Measurements from ENCODE around the gene EFCAB8. TPM values are rescaled to one million over a fixed set of nuclear protein-coding genes. Genes with fewer than 3 reads are reported as not detected.
A peak's percentile ranks its signal among the peaks of the same experiment; 100 is the strongest.

Gene EFCAB8
- total and polyA plus RNA-seq, 11 donors: 0.03 to 0.29 (median 0.08) TPM; not detected in 8

DNA sequence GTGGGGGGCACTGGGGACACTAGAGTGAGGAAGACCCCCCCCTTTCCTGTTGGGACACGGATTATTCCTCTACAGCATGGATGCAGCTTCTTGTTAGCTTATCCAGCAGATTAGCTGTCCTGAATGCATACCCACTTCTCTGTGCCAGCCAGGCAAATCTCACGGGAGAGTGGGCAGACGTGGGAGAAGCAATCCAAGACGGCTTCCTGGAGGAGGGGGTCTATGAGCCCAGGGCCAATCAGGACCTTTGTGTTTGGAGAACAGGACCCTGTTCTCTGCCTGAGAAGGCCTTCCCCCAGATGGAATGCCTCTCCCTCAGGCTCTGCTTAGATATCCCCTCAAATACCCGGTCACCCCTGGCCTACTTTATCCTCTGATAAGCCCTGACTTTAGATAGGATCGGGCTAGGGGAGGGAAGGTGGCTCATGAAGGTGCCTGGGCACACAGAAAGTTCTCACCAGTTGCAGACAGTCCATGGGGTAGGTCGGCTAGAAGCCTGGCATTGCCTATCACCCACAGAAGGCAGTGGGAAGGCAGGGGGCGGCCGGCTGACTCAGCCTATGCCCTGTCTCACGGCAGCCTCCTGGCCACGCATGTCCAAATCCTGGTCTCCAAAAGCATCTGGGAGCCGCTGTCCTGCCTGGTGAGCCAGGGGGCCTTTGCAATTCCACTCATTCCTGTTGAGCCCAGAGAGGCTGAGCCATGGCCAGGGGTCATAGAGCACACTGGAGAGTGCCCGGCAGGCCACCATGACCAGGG lies 110.8 kb downstream of the EFCAB8 start:
- DNase-seq (peak in 1 of 5 donors; percentile 2), ATAC-seq (peak in 1 of 4 donors; percentile 23)
- TF ChIP-seq, protein P1, sequence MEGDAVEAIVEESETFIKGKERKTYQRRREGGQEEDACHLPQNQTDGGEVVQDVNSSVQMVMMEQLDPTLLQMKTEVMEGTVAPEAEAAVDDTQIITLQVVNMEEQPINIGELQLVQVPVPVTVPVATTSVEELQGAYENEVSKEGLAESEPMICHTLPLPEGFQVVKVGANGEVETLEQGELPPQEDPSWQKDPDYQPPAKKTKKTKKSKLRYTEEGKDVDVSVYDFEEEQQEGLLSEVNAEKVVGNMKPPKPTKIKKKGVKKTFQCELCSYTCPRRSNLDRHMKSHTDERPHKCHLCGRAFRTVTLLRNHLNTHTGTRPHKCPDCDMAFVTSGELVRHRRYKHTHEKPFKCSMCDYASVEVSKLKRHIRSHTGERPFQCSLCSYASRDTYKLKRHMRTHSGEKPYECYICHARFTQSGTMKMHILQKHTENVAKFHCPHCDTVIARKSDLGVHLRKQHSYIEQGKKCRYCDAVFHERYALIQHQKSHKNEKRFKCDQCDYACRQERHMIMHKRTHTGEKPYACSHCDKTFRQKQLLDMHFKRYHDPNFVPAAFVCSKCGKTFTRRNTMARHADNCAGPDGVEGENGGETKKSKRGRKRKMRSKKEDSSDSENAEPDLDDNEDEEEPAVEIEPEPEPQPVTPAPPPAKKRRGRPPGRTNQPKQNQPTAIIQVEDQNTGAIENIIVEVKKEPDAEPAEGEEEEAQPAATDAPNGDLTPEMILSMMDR (IDR thresholded peaks at IDR 0.05): no peak
- no peak for TF ChIP-seq POLR2A (IDR thresholded peaks at IDR 0.05)
- H3K27me3 ChIP-seq: no peaks in the 10 kb centered on the region
- WGBS, 4 donors: 67 to 81% (median 75%) methylated on average over 9 to 13 of the region's 13 CpGs
- intact Hi-C loops (cut with DNase I): no loop called here
- peak overlapping the region in 1 of 12 donors; percentile 15 for H3K27ac ChIP-seq
- H3K4me1 ChIP-seq: peaks cover 0 to 69% (median 8%) of the 10 kb centered on the region in 12 donors
- no peak overlapping the region for H3K4me3 ChIP-seq
- H3K9me3 ChIP-seq: no peaks in the 10 kb centered on the region
- H3K36me3 ChIP-seq: no peaks in the 10 kb centered on the region

DNA sequence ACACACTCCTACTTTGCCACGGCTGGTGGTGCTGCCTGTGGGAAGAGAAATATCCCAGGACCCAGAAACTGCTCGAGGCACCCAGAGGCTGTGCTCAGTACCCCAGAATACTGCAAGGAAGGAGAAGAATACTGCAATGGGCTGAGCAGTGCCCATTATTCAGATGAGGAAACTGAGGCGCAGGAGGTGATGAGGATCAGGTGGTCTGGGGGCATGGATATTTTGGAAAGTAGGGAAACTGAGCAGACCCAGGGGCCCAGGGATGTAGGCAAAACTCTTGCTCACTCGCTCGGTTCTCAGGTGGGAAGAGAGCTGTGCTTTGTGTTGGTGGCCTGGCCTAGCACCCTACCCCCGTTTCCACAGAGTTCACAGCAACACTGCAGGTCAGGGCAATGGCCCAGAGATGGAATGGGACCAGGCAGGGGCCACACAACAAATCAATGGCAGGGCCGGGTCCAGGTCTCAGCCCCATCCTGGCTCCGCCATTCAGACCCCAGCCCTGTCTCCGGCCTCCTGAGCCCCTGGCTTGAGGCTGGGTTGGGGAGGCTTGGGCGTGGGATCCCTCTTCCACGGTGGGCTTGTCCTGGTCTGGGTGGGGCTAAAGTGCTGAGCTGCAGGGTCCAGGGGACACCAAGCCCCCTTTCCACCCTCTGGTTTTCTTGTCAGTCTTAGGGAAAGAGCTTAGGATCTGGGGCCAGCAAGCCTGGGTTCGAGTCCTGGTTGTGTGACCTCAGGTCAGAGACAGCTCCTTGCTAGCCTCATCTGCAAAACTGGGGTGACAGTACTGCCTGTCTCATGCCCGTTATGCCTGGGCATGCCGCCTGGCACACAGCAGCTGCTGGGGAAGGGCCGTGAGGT lies 111.6 kb downstream of the EFCAB8 start:
- Histone ChIP-seq H3K4me3 (no peak overlapping the region), H3K4me1 (peaks cover 0 to 66% (median 8%) of the 10 kb centered on the region in 12 donors), H3K9me3 (no peaks in the 10 kb centered on the region), H3K27me3 (no peaks in the 10 kb centered on the region), H3K27ac (peak overlapping the region in 3 of 12 donors; percentile 42 to 82 (median 81)), H3K36me3 (no peaks in the 10 kb centered on the region)
- WGBS, 4 donors: 92 to 93% (median 92%) methylated on average over 8 to 15 of the region's 15 CpGs
- no peak for TF ChIP-seq POLR2A (IDR thresholded peaks at IDR 0.05)
- TF ChIP-seq, protein P1 (IDR thresholded peaks at IDR 0.05): no peak
- DNase-seq (peak in 1 of 5 donors; percentile 5), ATAC-seq (no peak)
- intact Hi-C loops (cut with DNase I): no loop called here

DNA sequence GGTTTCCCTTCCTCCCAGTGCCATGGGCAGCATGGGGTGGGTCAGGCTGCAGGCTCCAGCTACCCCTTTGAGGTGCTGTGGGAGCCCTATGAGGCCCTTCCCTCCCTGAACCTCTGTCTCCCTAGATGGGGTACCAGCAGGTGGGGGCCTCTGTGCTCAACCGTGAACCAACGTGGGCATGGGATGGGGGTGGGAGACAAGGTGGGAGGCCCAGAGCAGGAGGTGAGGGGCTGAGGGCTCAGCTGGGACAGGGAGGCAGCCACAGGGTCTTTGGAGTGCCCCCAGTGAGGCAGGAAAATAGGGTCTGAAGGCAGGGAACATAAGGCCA lies 112.2 kb downstream of the EFCAB8 start:
- 90 to 100% (median 95%) methylated on average over 2 of the region's 2 CpGs for WGBS, 4 donors
- peak overlapping the region in 4 of 12 donors; percentile 41 to 82 (median 62) for H3K27ac ChIP-seq
- peaks cover 0 to 60% (median 8%) of the 10 kb centered on the region in 12 donors for H3K4me1 ChIP-seq
- H3K36me3 ChIP-seq: no peaks in the 10 kb centered on the region
- ATAC-seq (no peak), DNase-seq (peak in 1 of 5 donors; percentile 2)
- no peaks in the 10 kb centered on the region for H3K9me3 ChIP-seq
- intact Hi-C loops (cut with DNase I): no loop called here
- no peak overlapping the region for H3K4me3 ChIP-seq
- no peak for TF ChIP-seq POLR2A (IDR thresholded peaks at IDR 0.05)
- TF ChIP-seq, protein P1 (IDR thresholded peaks at IDR 0.05): no peak
- no peaks in the 10 kb centered on the region for H3K27me3 ChIP-seq

DNA sequence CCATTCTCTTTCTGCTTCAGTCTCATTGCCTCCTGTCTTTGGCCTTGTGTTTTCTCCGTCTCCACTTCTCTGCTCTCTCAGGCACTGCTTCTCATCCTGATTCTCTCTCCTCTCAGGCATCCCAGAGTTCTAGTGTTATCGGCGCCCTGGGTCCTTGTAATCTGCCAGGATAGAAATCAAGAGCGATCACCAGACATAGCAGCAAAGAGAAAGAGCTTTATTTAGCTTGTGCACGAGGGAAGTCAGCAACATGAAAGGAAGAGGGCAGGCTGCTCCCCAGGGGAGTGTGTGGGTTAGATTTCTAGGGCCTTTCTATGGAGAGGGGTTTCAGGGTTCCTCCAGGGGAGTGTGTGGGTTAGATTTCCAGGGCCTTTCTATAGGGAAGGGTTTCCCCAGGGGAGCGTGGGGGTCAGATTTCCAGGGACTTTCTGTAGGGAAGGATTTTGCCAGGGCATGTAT lies 113.0 kb downstream of the EFCAB8 start:
- TF ChIP-seq, protein P1 (IDR thresholded peaks at IDR 0.05): no peak
- no peak for TF ChIP-seq POLR2A (IDR thresholded peaks at IDR 0.05)
- DNase-seq: peak in 1 of 5 donors; percentile 9
- Histone ChIP-seq H3K4me1 (peaks cover 0 to 53% (median 8%) of the 10 kb centered on the region in 12 donors), H3K9me3 (peaks cover 0 to 4% (median 0%) of the 10 kb centered on the region in 12 donors), H3K27ac (peak overlapping the region in 8 of 12 donors; percentile 20 to 82 (median 42)), H3K4me3 (peak overlapping the region in 1 of 12 donors; percentile 1), H3K27me3 (no peaks in the 10 kb centered on the region), H3K36me3 (no peaks in the 10 kb centered on the region)
- WGBS, 4 donors: 26 to 33% (median 31%) methylated on average over 6 of the region's 6 CpGs
- ATAC-seq: peak in 3 of 4 donors; percentile 29 to 40 (median 29)
- intact Hi-C loops (cut with DNase I): no loop called here

All from heart left ventricle (tissue), 16 donors.